H1 (cell line): ENCODE data around the gene FKBP5. TPM values are rescaled to one million over a fixed set of nuclear protein-coding genes. Genes with fewer than 3 reads are reported as not detected.

ENCODE experiments used
- CTCF ChIA-PET: fragments of 300-600 bp; sonication (Branson Sonifier 250); formaldehyde crosslinking; loops from one replicate; lab custom pipeline; 2021; ENCODE audit not compliant: partially characterized antibody; lab: Charles Lee
- POLR2A ChIA-PET: fragments of 300-600 bp; sonication (Branson Sonifier 250); formaldehyde crosslinking; loops from one replicate; lab custom pipeline; 2021; ENCODE audit warnings: inconsistent platforms; ENCODE audit not compliant: partially characterized antibody; lab: Charles Lee
- DNase-seq, 2 experiments: peaks; one replicate each; pipeline versions ENCODE4 v3.0.0 to v3.0.0-alpha.2; 2010 to 2022; ENCODE audit warnings: low spot score in 2 of 2, low read depth in 1 of 2, mixed read lengths in 1 of 2
- FAIRE-seq: peaks from 2 replicates; lab custom pipeline; 2011; peaks lifted over from hg19 to GRCh38; lab: Jason Lieb, UNC
- H2AFZ ChIP-seq: 2 replicates; pipeline ENCODE4 v1.8.1; 2012; ENCODE audit warnings: low read length, inconsistent platforms
- H2AK5ac ChIP-seq: 2 replicates; pipeline ENCODE4 v1.6.1; 2013; ENCODE audit warnings: low read depth, low read length
- H2BK120ac ChIP-seq: replicated peaks from 2 replicates; pipeline ENCODE3; 2013; ENCODE audit warnings: low read depth, low read length, inconsistent platforms
- H2BK12ac ChIP-seq: 2 replicates; pipeline ENCODE4 v1.6.1; 2013; ENCODE audit warnings: low read depth, low read length
- H2BK15ac ChIP-seq: 2 replicates; pipeline ENCODE4 v1.6.1; 2013; ENCODE audit warnings: low read length
- H2BK20ac ChIP-seq: 2 replicates; pipeline ENCODE4 v1.6.1; 2013; ENCODE audit warnings: low read length
- H2BK5ac ChIP-seq: 2 replicates; pipeline ENCODE4 v1.6.1; 2013; ENCODE audit warnings: low read depth, low read length
- H3K14ac ChIP-seq: 2 replicates; pipeline ENCODE4 v1.6.1; 2013; ENCODE audit warnings: inconsistent platforms; ENCODE audit not compliant: insufficient read length
- H3K18ac ChIP-seq: 2 replicates; pipeline ENCODE4 v1.6.1; 2013; ENCODE audit warnings: low read length; ENCODE audit errors: extremely low read depth
- H3K23ac ChIP-seq: 2 replicates; pipeline ENCODE4 v1.6.1; 2013; ENCODE audit warnings: inconsistent platforms; ENCODE audit not compliant: insufficient read length
- H3K23me2 ChIP-seq: 2 replicates; pipeline ENCODE4 v1.6.1; 2013; ENCODE audit warnings: low read depth, low read length
- H3K27ac ChIP-seq: 2 replicates; pipeline ENCODE4 v1.6.1; 2011; ENCODE audit warnings: low read depth, low read length, inconsistent platforms
- H3K27me3 ChIP-seq, 4 experiments: replicated peaks in 1 of 4; 1 replicate in 1 of 4; 2 replicates in 3 of 4; pipeline versions ENCODE4 v1.6.1 to v1.8.1; 2011 to 2013; ENCODE audit warnings: low read length in 3 of 4, mild to moderate bottlenecking in 3 of 4, inconsistent platforms in 2 of 4, mixed read lengths in 2 of 4, moderate library complexity in 1 of 4; ENCODE audit not compliant: control insufficient read depth in 3 of 4, insufficient read depth in 3 of 4; ENCODE audit errors: extremely low read depth in 1 of 4
- H3K36me3 ChIP-seq, 4 experiments: 2 replicates each; pipeline versions ENCODE4 v1.6.1 to v1.8.1; 2011 to 2013; ENCODE audit warnings: mild to moderate bottlenecking in 4 of 4, low read length in 3 of 4, moderate library complexity in 2 of 4, control low read depth in 1 of 4, inconsistent platforms in 1 of 4; ENCODE audit not compliant: insufficient read depth in 4 of 4, control insufficient read depth in 2 of 4
- H3K4ac ChIP-seq: replicated peaks from 2 replicates; pipeline ENCODE3; 2013; ENCODE audit warnings: low read length, low read depth, mixed read lengths, inconsistent platforms; ENCODE audit not compliant: insufficient read length
- H3K4me1 ChIP-seq, 4 experiments: replicated peaks in 1 of 4; 1 replicate in 1 of 4; 2 replicates in 3 of 4; pipeline versions ENCODE4 v1.6.1 to v1.8.1; 2011 to 2013; ENCODE audit warnings: low read length in 3 of 4, inconsistent platforms in 2 of 4, mixed read lengths in 1 of 4; ENCODE audit not compliant: insufficient read depth in 4 of 4, control insufficient read depth in 3 of 4
- H3K4me2 ChIP-seq, 2 experiments: 2 replicates each; pipeline versions ENCODE4 v1.6.1 to v1.8.1; 2011 to 2013; ENCODE audit warnings: low read depth in 2 of 2, low read length in 2 of 2, control low read depth in 1 of 2, inconsistent platforms in 1 of 2, mild to moderate bottlenecking in 1 of 2; ENCODE audit not compliant: insufficient read depth in 1 of 2
- H3K4me3 ChIP-seq, 4 experiments: fragments of 200-600, 300-600 bp in 1 of 4; sonication (generic), shearing (Covaris generic), sonication (Bioruptor Twin) in 1 of 4; 2 replicates each; pipeline versions ENCODE4 v1.5.1 to v1.8.1; 2011 to 2016; ENCODE audit warnings: low read length in 4 of 4, low read depth in 3 of 4, control low read depth in 2 of 4, inconsistent platforms in 2 of 4, mild to moderate bottlenecking in 2 of 4, mixed read lengths in 1 of 4, moderate library complexity in 1 of 4; ENCODE audit not compliant: insufficient read depth in 2 of 4; ENCODE audit errors: extremely low read depth in 1 of 4
- H3K56ac ChIP-seq: replicated peaks from 2 replicates; pipeline ENCODE3; 2013; ENCODE audit warnings: low read depth, mild to moderate bottlenecking, mixed read lengths, low read length, inconsistent platforms; ENCODE audit not compliant: insufficient read length
- H3K79me1 ChIP-seq: 2 replicates; pipeline ENCODE4 v1.6.1; 2013; ENCODE audit warnings: low read depth, low read length, control low read depth
- H3K79me2 ChIP-seq, 2 experiments: 2 replicates each; pipeline versions ENCODE4 v1.6.1 to v1.8.1; 2012 to 2013; ENCODE audit warnings: low read length in 2 of 2, mild to moderate bottlenecking in 2 of 2, inconsistent platforms in 1 of 2; ENCODE audit not compliant: insufficient read depth in 2 of 2, control insufficient read depth in 1 of 2
- H3K9ac ChIP-seq, 4 experiments: replicated peaks in 1 of 4; 1 replicate in 1 of 4; 2 replicates in 3 of 4; pipeline versions ENCODE4 v1.6.1 to v1.8.1; 2011 to 2013; ENCODE audit warnings: low read depth in 3 of 4, low read length in 3 of 4, control low read depth in 2 of 4, mild to moderate bottlenecking in 2 of 4, moderate library complexity in 2 of 4, inconsistent platforms in 1 of 4; ENCODE audit errors: extremely low read depth in 1 of 4
- H3K9me3 ChIP-seq, 2 experiments: 2 replicates each; pipeline versions ENCODE4 v1.6.1 to v1.8.1; 2012 to 2013; ENCODE audit warnings: mild to moderate bottlenecking in 2 of 2, moderate library complexity in 2 of 2, control low read depth in 1 of 2, inconsistent platforms in 1 of 2, low read depth in 1 of 2, low read length in 1 of 2, mixed read lengths in 1 of 2; ENCODE audit not compliant: insufficient read depth in 2 of 2
- H4K20me1 ChIP-seq, 2 experiments: replicated peaks in 1 of 2; 2 replicates each; pipeline versions ENCODE3 to v1.8.1; 2011 to 2013; ENCODE audit warnings: inconsistent platforms in 2 of 2, low read length in 2 of 2, mild to moderate bottlenecking in 1 of 2; ENCODE audit not compliant: insufficient read depth in 2 of 2, control insufficient read depth in 1 of 2
- H4K5ac ChIP-seq: 2 replicates; pipeline ENCODE4 v1.6.1; 2013; ENCODE audit warnings: low read length, low read depth, mixed read lengths, inconsistent platforms; ENCODE audit not compliant: insufficient read length
- H4K8ac ChIP-seq: 2 replicates; pipeline ENCODE4 v1.8.0; 2013; ENCODE audit warnings: mild to moderate bottlenecking, moderate library complexity, low read length, inconsistent platforms; ENCODE audit not compliant: insufficient read depth; ENCODE audit errors: extremely low read depth
- H4K91ac ChIP-seq: replicated peaks from 2 replicates; pipeline ENCODE3; 2013; ENCODE audit warnings: low read length, mixed read lengths, inconsistent platforms; ENCODE audit not compliant: insufficient read length
- HDAC6 ChIP-seq: IDR thresholded peaks from one replicate; pipeline ENCODE4 v1.7.1; 2012; ENCODE audit warnings: low read depth, mild to moderate bottlenecking, inconsistent platforms, low read length, moderate library complexity
- MAX ChIP-seq: IDR thresholded peaks from 2 replicates; pipeline ENCODE4 v1.6.1; 2012; ENCODE audit warnings: inconsistent platforms
- polyA plus RNA-seq, 7 experiments: library from polyadenylated mRNA; depleted of rRNA in 3 of 7; stranded (reverse) in 5 of 7; unstranded in 2 of 7; fragments of >200 nt in 5 of 7; fragments of 200-250 nt in 2 of 7; gene quantifications; 1 replicate in 5 of 7; 2 replicates in 1 of 7; 4 replicates in 1 of 7; pipeline versions ENCODE4 v1.2.1 to v1.2.3, GENCODE V29; 2011 to 2013; ENCODE audit warnings: missing spikeins in 2 of 7, mixed read lengths in 2 of 7
- total RNA-seq: library from RNA; stranded (reverse); fragmentation: NEBNext Ultra II Directional; extraction: Animal tissue kit (Norgen Biotek cat#: 25700); gene quantifications from 2 replicates; pipeline ENCODE4 v1.2.1, GENCODE V29; 2021

The FKBP5 gene
- total and polyA plus RNA-seq, 2 of the 8 experiments (the other 6 are each of a cell fraction or from before 2014, with no cell fraction given): 14.3 to 40.4 TPM

DNA sequence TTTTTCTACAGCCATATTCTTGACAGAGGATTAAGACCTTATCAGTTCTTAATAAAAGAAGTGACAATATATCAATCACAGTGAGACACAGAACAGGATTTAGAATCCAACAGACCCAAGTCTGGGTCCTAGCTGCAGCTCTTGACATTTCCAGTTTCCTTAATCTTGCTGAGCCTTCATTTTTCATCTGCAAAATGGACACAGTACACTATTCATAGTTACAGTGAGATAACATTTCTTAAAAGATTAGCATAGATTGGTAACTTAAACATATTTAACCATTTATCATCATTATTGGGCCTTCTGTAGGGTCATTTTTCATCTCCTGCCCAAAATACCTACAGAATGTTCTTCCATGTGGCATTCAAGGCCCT is 45.6 kb downstream of the FKBP5 start:
- H2BK120ac ChIP-seq: no peak overlapping the region
- peaks cover 0 to 1% of the 10 kb centered on the region in 2 experiments for H4K20me1 ChIP-seq
- H3K9me3 ChIP-seq: no peaks in the 10 kb centered on the region
- no peak overlapping the region for H3K4ac ChIP-seq
- H4K5ac ChIP-seq: no peak overlapping the region
- H4K91ac ChIP-seq: no peak overlapping the region
- H2BK12ac ChIP-seq: no peak overlapping the region
- TF ChIP-seq HDAC6 (no peak), MAX (no peak)
- no peak overlapping the region for H3K27ac ChIP-seq
- H3K23ac ChIP-seq: no peak overlapping the region
- H3K36me3 ChIP-seq: peaks cover 0 to 18% (median 12%) of the 10 kb centered on the region in 4 experiments; a peak in 5 of 8 replicates
- H3K4me1 ChIP-seq: peaks cover 0 to 3% (median 1%) of the 10 kb centered on the region in 4 experiments; a peak in 4 of 7 replicates
- no peak overlapping the region for H3K14ac ChIP-seq
- FAIRE-seq (no peak), DNase-seq (no peak)
- no peak overlapping the region for H2AK5ac ChIP-seq
- POLR2A ChIA-PET: interaction anchor here (1.7 kb wide), 1 partner anchor 9 kb away, joined by 6 read pairs; no protein-coding TSS in a partner anchor
- H3K9ac ChIP-seq: no peak overlapping the region
- CTCF ChIA-PET: interaction anchor here (0.6 to 4.0 kb wide), 15 partner anchors 9 to 94 kb away, joined by 3 to 12 read pairs (median 4); partner anchors contain the start of gene ARMC12
- no peak overlapping the region for H2BK20ac ChIP-seq
- no peak overlapping the region for H3K4me3 ChIP-seq
- H3K4me2 ChIP-seq: no peak overlapping the region
- H3K27me3 ChIP-seq: no peaks in the 10 kb centered on the region
- H3K56ac ChIP-seq: no peak overlapping the region
- no peak overlapping the region for H3K18ac ChIP-seq
- no peak overlapping the region for H2AFZ ChIP-seq
- no peak overlapping the region for H4K8ac ChIP-seq
- H2BK5ac ChIP-seq: no peak overlapping the region
- H3K79me1 ChIP-seq: no peaks in the 10 kb centered on the region; the same call in 1 of the 2 replicates
- H3K23me2 ChIP-seq: no peaks in the 10 kb centered on the region
- peaks cover 0 to 25% of the 10 kb centered on the region in 2 experiments; a peak in 2 of 4 replicates for H3K79me2 ChIP-seq
- H2BK15ac ChIP-seq: no peak overlapping the region
